GM06990 (cell line): ENCODE results near the gene GBGT1.

ENCODE experiments used
- DNase-seq: peaks from one replicate; pipeline ENCODE4 v3.0.0-alpha.2; 2011; ENCODE audit not compliant: insufficient read length; ENCODE audit errors: extremely low read depth
- H3K27me3 ChIP-seq: replicated peaks from 2 replicates; pipeline ENCODE4 v1.6.0; 2011; ENCODE audit warnings: low read length; ENCODE audit not compliant: control insufficient read depth, insufficient read depth
- H3K36me3 ChIP-seq: 2 replicates; pipeline ENCODE4 v1.5.1; 2011; ENCODE audit warnings: low read length; ENCODE audit not compliant: control insufficient read depth, insufficient read depth
- H3K4me3 ChIP-seq: replicated peaks from 2 replicates; pipeline ENCODE4 v1.5.1; 2011; ENCODE audit warnings: low read depth, mild to moderate bottlenecking, control low read depth, low read length
- TF ChIP-seq, protein P1 (sequence below): IDR thresholded peaks from 2 replicates; pipeline ENCODE4 v1.5.1; 2011; ENCODE audit warnings: low read length, control low read depth, mild to moderate bottlenecking, inconsistent platforms; ENCODE audit not compliant: insufficient read depth, poor library complexity, severe bottlenecking

The GBGT1 gene

DNA sequence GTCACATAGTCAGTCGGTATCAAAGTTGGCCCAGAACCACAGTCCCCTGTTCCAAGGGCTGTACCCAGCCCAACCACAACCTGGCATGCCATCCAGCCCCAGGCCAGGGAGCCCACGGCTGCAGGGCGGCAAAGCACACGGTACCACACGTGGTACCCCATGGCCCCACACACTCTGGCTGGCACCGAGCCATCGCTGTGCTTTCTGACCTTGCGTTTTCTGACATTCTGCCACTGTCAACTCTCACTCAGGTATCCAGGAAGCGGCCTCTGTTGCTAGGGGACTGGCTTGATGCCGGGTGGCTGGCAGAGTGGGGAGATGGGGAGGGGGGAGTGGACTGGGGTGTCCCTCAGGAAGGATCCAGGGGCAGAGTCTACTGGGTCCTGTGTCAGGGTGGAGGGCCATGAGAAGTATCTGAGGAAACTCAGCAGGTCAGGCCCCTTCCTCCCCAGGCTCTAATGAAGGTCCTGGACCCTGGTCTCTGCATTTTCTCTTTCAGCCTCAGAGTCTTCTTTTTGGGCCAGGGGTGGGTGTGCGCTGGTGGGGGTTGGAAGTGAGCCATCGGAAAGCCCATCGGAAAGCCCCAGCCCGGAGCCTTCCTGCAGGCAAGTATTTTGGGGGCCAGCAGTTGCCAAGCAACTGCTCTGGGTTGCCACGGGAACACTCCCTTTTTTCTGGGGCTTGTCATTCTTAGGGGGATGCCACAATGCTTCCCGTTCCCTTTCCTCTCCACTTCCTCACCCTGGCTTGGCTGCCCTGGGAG is 21.7 kb downstream of the GBGT1 start:
- Histone ChIP-seq H3K36me3 (peaks cover 3% of the 10 kb centered on the region), H3K27me3 (no peaks in the 10 kb centered on the region), H3K4me3 (0 out of 2 replicates have a peak overlapping the region, but pooled peaks have one; percentile 7)
- TF ChIP-seq, protein P1, sequence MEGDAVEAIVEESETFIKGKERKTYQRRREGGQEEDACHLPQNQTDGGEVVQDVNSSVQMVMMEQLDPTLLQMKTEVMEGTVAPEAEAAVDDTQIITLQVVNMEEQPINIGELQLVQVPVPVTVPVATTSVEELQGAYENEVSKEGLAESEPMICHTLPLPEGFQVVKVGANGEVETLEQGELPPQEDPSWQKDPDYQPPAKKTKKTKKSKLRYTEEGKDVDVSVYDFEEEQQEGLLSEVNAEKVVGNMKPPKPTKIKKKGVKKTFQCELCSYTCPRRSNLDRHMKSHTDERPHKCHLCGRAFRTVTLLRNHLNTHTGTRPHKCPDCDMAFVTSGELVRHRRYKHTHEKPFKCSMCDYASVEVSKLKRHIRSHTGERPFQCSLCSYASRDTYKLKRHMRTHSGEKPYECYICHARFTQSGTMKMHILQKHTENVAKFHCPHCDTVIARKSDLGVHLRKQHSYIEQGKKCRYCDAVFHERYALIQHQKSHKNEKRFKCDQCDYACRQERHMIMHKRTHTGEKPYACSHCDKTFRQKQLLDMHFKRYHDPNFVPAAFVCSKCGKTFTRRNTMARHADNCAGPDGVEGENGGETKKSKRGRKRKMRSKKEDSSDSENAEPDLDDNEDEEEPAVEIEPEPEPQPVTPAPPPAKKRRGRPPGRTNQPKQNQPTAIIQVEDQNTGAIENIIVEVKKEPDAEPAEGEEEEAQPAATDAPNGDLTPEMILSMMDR: no peak
- DNase-seq: peak; percentile 73

- no peaks in the 10 kb centered on the region for H3K27me3 ChIP-seq
- no peak overlapping the region for H3K4me3 ChIP-seq
- DNase-seq: no peak
- H3K36me3 ChIP-seq: peaks cover 3% of the 10 kb centered on the region
- TF ChIP-seq, protein P1: no peak
Observed at GRCh38 chr9:133140606-133141005, 23.1 kb downstream of the GBGT1 start.

DNA sequence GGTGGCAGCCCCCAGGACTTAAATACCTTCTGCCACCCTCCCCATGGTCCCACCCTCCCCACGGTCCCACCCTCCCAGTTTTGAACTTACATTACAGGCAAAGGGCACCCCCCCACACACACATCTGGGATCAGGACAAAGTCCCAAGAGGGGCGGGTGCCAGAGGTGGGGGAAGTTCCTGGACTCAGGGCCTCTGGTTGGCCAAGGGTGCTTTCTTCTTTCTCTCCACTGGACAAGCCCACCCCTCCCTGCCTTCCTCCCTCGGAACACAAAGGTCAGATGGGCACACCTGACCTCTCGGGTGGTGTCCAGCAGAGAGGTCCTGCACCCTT is 23.6 kb downstream of the GBGT1 start:
- Histone ChIP-seq H3K4me3 (no peak overlapping the region), H3K36me3 (peaks cover 2% of the 10 kb centered on the region), H3K27me3 (no peaks in the 10 kb centered on the region)
- TF ChIP-seq, protein P1: no peak
- no peak for DNase-seq

GRCh38 chr9:133139246-133140173 is 24.2 kb downstream of the GBGT1 start:
- Histone ChIP-seq H3K4me3 (no peak overlapping the region), H3K36me3 (peaks cover 2% of the 10 kb centered on the region), H3K27me3 (no peaks in the 10 kb centered on the region)
- DNase-seq: no peak
- TF ChIP-seq, protein P1: no peak

- peaks cover 2% of the 10 kb centered on the region for H3K36me3 ChIP-seq
- TF ChIP-seq, protein P1: no peak
Observed at GRCh38 chr9:133137451-133138231, 26.1 kb downstream of the GBGT1 start.

More at GRCh38 chr9:133137451-133138231, 26.1 kb downstream of the GBGT1 start:
- no peak overlapping the region for H3K4me3 ChIP-seq
- no peaks in the 10 kb centered on the region for H3K27me3 ChIP-seq
- DNase-seq: no peak
